Measurements from ENCODE around the gene FAM169A. TPM values are rescaled to one million over a fixed set of nuclear protein-coding genes. Genes with fewer than 3 reads are reported as not detected.
"Not testable (repeated sequence)": the region's sequence is repeated elsewhere in the genome, so short reads cannot be mapped to it uniquely, and the experiment has no call there.

Gene FAM169A
- total RNA-seq, 1 donor from 2014 or later, result 1.1 TPM

GRCh38 chr5:74888117-74888516 lies 21.9 kb upstream of the FAM169A start:
- intact Hi-C loops (cut with DNase I), result no loop called here
- DNase-seq, result no peak
- no peaks in the 10 kb centered on the region for H3K4me1 ChIP-seq
- ATAC-seq, result no peak
- no peaks in the 10 kb centered on the region for H3K9me3 ChIP-seq
- H3K36me3 ChIP-seq, result no peaks in the 10 kb centered on the region
- TF ChIP-seq CTCF (IDR thresholded peaks at IDR 0.05), result no peak
- H3K27ac ChIP-seq, result no peak overlapping the region
- H3K4me3 ChIP-seq, result no peak overlapping the region
- no peaks in the 10 kb centered on the region for H3K27me3 ChIP-seq (ENCODE audit: low read depth)

GRCh38 chr5:74885170-74885569 lies 19.0 kb upstream of the FAM169A start:
- no peak overlapping the region for H3K4me3 ChIP-seq
- no peaks in the 10 kb centered on the region for H3K9me3 ChIP-seq
- ATAC-seq (no peak), DNase-seq (no peak)
- intact Hi-C loops (cut with DNase I), result no loop called here
- H3K36me3 ChIP-seq, result no peaks in the 10 kb centered on the region
- no peaks in the 10 kb centered on the region for H3K27me3 ChIP-seq (ENCODE audit: low read depth)
- no peak for TF ChIP-seq CTCF (IDR thresholded peaks at IDR 0.05)
- H3K4me1 ChIP-seq, result no peaks in the 10 kb centered on the region
- H3K27ac ChIP-seq, result no peak overlapping the region

GRCh38 chr5:74882379-74883134 lies 16.4 kb upstream of the FAM169A start:
- H3K4me3 ChIP-seq; H3K27me3 ChIP-seq (ENCODE audit: low read depth); H3K9me3 ChIP-seq; DNase-seq; H3K27ac ChIP-seq; ATAC-seq; H3K4me1 ChIP-seq; H3K36me3 ChIP-seq; intact Hi-C loops (cut with DNase I): not testable (repeated sequence)

GRCh38 chr5:74877624-74878304 lies 11.6 kb upstream of the FAM169A start:
- TF ChIP-seq CTCF (IDR thresholded peaks at IDR 0.05), result no peak
- Histone ChIP-seq H3K4me3 (no peak overlapping the region), H3K4me1 (no peaks in the 10 kb centered on the region), H3K9me3 (no peaks in the 10 kb centered on the region), H3K36me3 (no peaks in the 10 kb centered on the region), H3K27ac (no peak overlapping the region), H3K27me3 (ENCODE audit: low read depth) (no peaks in the 10 kb centered on the region)
- ATAC-seq (no peak), DNase-seq (no peak)
- intact Hi-C loops (cut with DNase I), result no loop called here

GRCh38 chr5:74875994-74876791 lies 10.0 kb upstream of the FAM169A start:
- Histone ChIP-seq H3K27me3 (ENCODE audit: low read depth) (no peaks in the 10 kb centered on the region), H3K9me3 (no peaks in the 10 kb centered on the region), H3K4me1 (no peaks in the 10 kb centered on the region), H3K36me3 (no peaks in the 10 kb centered on the region), H3K27ac (no peak overlapping the region), H3K4me3 (no peak overlapping the region)
- no peak for TF ChIP-seq CTCF (IDR thresholded peaks at IDR 0.05)
- DNase-seq (no peak), ATAC-seq (no peak)
- intact Hi-C loops (cut with DNase I), result no loop called here

Measured in lower lobe of right lung (tissue), 2 donors.